K562 (cell line): ENCODE results near the gene MYO1A. TPM values are rescaled to one million over a fixed set of nuclear protein-coding genes. Genes with fewer than 3 reads are reported as not detected.

ENCODE experiments used
- ATF1 ChIP-seq, 2 experiments: fragments of 450-650 bp in 1 of 2; IDR thresholded peaks; 2 replicates each; pipeline ENCODE4 v1.6.1; 2016; ENCODE audit warnings: missing compliant biosample characterization in 1 of 2, missing genetic modification characterization in 1 of 2
- BHLHE40 ChIP-seq: IDR thresholded peaks from 2 replicates; pipeline ENCODE4 v1.6.1; 2011; ENCODE audit warnings: low read length, improper control_type of control experiment
- CSDE1 ChIP-seq, 2 experiments: fragments of 450-650 bp; IDR thresholded peaks; 2 replicates each; pipeline ENCODE4 v1.6.1; 2016; ENCODE audit warnings: mild to moderate bottlenecking in 1 of 2
- CXXC5 ChIP-seq: fragments of 250-450 bp; sonication (Bioruptor Pico); IDR thresholded peaks from 2 replicates; pipeline ENCODE4 v1.8.0; 2022; ENCODE audit warnings: inconsistent platforms, mild to moderate bottlenecking, moderate library complexity
- DIDO1 ChIP-seq: fragments of 450-650 bp; IDR thresholded peaks from 2 replicates; pipeline ENCODE4 v1.6.1; 2016; ENCODE audit warnings: low read depth, missing biosample characterization, missing genetic modification characterization
- JUNB ChIP-seq: fragments of 450-650 bp; formaldehyde crosslinking; conservative IDR thresholded peaks from 2 replicates; pipeline ENCODE4 v1.4.0; 2020; ENCODE audit warnings: mild to moderate bottlenecking
- RBM39 ChIP-seq: fragments of 200-400 bp; formaldehyde crosslinking; optimal IDR thresholded peaks from 2 replicates; pipeline ENCODE3; 2018; ENCODE audit warnings: low read depth, low read length
- RFX1 ChIP-seq: fragments of 450-650 bp; IDR thresholded peaks from 2 replicates; pipeline ENCODE4 v1.6.1; 2016; ENCODE audit warnings: mild to moderate bottlenecking, moderate library complexity
- SIN3B ChIP-seq: fragments of 450-650 bp; IDR thresholded peaks from 2 replicates; pipeline ENCODE4 v1.6.1; 2017; ENCODE audit warnings: low read depth, mild to moderate bottlenecking, moderate library complexity
- SMAD4 ChIP-seq: fragments of 250-450 bp; sonication (Bioruptor Pico); conservative IDR thresholded peaks from 2 replicates; pipeline ENCODE4 v1.8.0; 2021; ENCODE audit warnings: inconsistent platforms, mild to moderate bottlenecking, moderate library complexity
- SMARCA4 ChIP-seq: fragments of 450-650 bp; IDR thresholded peaks from 2 replicates; pipeline ENCODE4 v1.6.1; 2016
- SRF ChIP-seq, 2 experiments: fragments of 250-450, 450-650 bp in 1 of 2; sonication (Bioruptor Pico) in 1 of 2; sonication (generic) in 1 of 2; formaldehyde crosslinking; IDR thresholded peaks; 2 replicates each; pipeline versions ENCODE4 v1.5.0 to v1.5.1; 2020 to 2022; ENCODE audit warnings: mild to moderate bottlenecking in 1 of 2, missing genetic modification reagents in 1 of 2
- STAT5A ChIP-seq: IDR thresholded peaks from 2 replicates; pipeline ENCODE4 v1.6.1; 2012; ENCODE audit warnings: low read length, inconsistent platforms, borderline replicate concordance
- TAF9B ChIP-seq: fragments of 450-650 bp; IDR thresholded peaks from 2 replicates; pipeline ENCODE4 v1.6.1; 2018; ENCODE audit warnings: mild to moderate bottlenecking; ENCODE audit not compliant: partially characterized antibody
- TBP ChIP-seq: optimal IDR thresholded peaks from 2 replicates; pipeline ENCODE3; 2011; ENCODE audit warnings: low read depth, low read length, improper control_type of control experiment
- TCF7 ChIP-seq: sonication (generic); IDR thresholded peaks from 2 replicates; pipeline ENCODE4 v1.6.1; 2016; ENCODE audit warnings: antibody characterized with exemption, borderline replicate concordance
- TRIM24 ChIP-seq, 2 experiments: fragments of 450-650 bp; IDR thresholded peaks; 2 replicates each; pipeline ENCODE4 v1.6.1; 2016
- polyA plus RNA-seq, 8 experiments: library from polyadenylated mRNA; depleted of rRNA in 4 of 8; stranded (reverse) in 5 of 8; unstranded in 3 of 8; fragments of >200 nt; fragmentation: Nextera tagmentation in 2 of 8; fragmentation: Illumina TruSeq in 1 of 8; extraction: Ambion mirVana in 2 of 8; extraction: Trizol in 1 of 8; gene quantifications; 2 replicates each; pipeline versions ENCODE4 v1.2.1 to v1.2.3, GENCODE V29; 2011 to 2014; ENCODE audit warnings: inconsistent platforms in 1 of 8, missing spikeins in 1 of 8
- total RNA-seq, 7 experiments: library from RNA; depleted of rRNA in 6 of 7; stranded (reverse); fragments of >200 nt in 6 of 7; fragmentation: Illumina TruSeq in 2 of 7; extraction: Trizol in 2 of 7; gene quantifications; 2 replicates each; pipeline versions ENCODE4 v1.2.1 to v1.2.3, GENCODE V29; 2011 to 2021; ENCODE audit warnings: low replicate concordance in 1 of 7
- TF ChIP-seq, protein P1 (sequence below): fragments of 450-650 bp; IDR thresholded peaks from 2 replicates; pipeline ENCODE4 v1.6.1; 2016; ENCODE audit warnings: borderline replicate concordance
- TF ChIP-seq, protein P2 (sequence below), 2 experiments: fragments of 450-650 bp; IDR thresholded peaks; 2 replicates each; pipeline ENCODE4 v1.6.1; 2016
- TF ChIP-seq, protein P3 (sequence below), 2 experiments: IDR thresholded peaks; 2 replicates each; pipeline ENCODE4 v1.6.1; 2011; ENCODE audit warnings: borderline replicate concordance in 1 of 2, control low read depth in 1 of 2, low read depth in 1 of 2, low read length in 1 of 2, mild to moderate bottlenecking in 1 of 2, mixed read lengths in 1 of 2, moderate library complexity in 1 of 2; ENCODE audit not compliant: insufficient read depth in 1 of 2, insufficient read length in 1 of 2, poor library complexity in 1 of 2, severe bottlenecking in 1 of 2; ENCODE audit errors: extremely low read depth in 1 of 2
- TF ChIP-seq, protein P4 (sequence below), 3 experiments: fragments of 200-800 bp in 1 of 3; sonication (Bioruptor generic) in 1 of 3; sonication (generic) in 1 of 3; formaldehyde crosslinking in 1 of 3; IDR thresholded peaks; 2 replicates each; pipeline versions ENCODE4 v1.6.1 to v1.8.0; 2016 to 2022; ENCODE audit warnings: mild to moderate bottlenecking in 2 of 3, missing compliant biosample characterization in 2 of 3, missing genetic modification characterization in 2 of 3, missing genetic modification reagents in 1 of 3

The MYO1A gene
- total and polyA plus RNA-seq, 9 of the 15 experiments (the other 6 are each of a cell fraction or from before 2014, with no cell fraction given) = 0.03 to 0.29 (median 0.14) TPM; not detected in 2

DNA sequence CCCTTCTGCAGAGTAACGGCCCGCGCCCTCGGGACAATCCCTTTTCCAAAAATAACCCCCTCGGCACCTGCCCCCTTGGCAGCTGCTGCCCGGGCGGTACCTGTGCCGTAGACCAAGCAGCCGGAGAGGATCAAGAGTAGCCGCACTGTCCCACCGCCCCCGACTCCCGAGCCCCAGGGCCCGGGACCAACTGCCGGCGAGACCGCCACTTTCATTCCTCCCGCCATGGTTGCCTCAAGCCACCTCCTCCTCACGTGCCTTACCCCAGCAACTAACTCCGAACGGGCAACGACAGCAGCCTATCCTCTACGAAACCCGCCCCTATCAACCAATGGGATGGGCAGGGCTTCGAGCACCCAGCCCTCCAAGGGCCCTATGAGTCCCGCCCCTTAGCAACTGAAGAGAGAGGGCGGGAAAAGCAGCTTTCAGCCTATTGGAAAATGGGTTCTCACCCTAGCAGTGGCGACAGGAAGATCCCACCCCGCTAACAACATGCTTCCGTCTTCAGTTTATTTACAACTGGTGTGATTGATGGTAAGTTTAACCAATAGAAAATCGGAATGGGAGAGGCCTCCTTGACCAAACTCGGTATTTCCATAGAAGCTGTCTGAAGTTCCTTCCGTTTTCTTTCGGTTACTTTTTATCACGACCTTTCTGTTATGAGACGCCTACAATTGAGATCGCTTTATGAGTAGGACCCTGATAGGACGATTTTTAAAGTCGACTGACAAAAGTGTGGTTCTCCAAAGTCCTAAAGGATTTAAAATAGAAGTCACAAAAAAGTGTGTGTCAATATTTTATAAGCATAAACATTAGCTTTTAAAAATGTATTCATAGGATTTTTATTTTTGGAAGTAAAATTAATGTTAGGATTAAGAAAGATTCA, 28.8 kb upstream of the MYO1A start, which contains the start of gene NEMP1 (continued):
- TF ChIP-seq ATF1 (CRISPR knock-in tag; IDR thresholded peaks at IDR 0.05) = no peak
- TF ChIP-seq ATF1 (tag; IDR thresholded peaks at IDR 0.05) = peak; percentile 87
- no peak for TF ChIP-seq JUNB (CRISPR knock-in tag)
- TF ChIP-seq, protein P1, sequence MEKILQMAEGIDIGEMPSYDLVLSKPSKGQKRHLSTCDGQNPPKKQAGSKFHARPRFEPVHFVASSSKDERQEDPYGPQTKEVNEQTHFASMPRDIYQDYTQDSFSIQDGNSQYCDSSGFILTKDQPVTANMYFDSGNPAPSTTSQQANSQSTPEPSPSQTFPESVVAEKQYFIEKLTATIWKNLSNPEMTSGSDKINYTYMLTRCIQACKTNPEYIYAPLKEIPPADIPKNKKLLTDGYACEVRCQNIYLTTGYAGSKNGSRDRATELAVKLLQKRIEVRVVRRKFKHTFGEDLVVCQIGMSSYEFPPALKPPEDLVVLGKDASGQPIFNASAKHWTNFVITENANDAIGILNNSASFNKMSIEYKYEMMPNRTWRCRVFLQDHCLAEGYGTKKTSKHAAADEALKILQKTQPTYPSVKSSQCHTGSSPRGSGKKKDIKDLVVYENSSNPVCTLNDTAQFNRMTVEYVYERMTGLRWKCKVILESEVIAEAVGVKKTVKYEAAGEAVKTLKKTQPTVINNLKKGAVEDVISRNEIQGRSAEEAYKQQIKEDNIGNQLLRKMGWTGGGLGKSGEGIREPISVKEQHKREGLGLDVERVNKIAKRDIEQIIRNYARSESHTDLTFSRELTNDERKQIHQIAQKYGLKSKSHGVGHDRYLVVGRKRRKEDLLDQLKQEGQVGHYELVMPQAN = peak; percentile 88; the same call in 1 of the 2 replicates
- peak in 1 of 2 experiments; percentile 61; a peak in 2 of 4 replicates for TF ChIP-seq CSDE1 (IDR thresholded peaks at IDR 0.05)
- TF ChIP-seq RBM39 = no peak
- peak; percentile 58 for TF ChIP-seq SMAD4 (CRISPR knock-in tag)
- peak; percentile 98 for TF ChIP-seq RFX1
- no peak for TF ChIP-seq TAF9B
- peak; percentile 100 for TF ChIP-seq BHLHE40
- no peak for TF ChIP-seq TCF7
- TF ChIP-seq TBP = peak; percentile 89
- TF ChIP-seq TRIM24 (IDR thresholded peaks at IDR 0.05) = 0 out of 4 replicates have a peak, but pooled peaks of 1 of the 2 experiments have one; percentile 16
- TF ChIP-seq SIN3B = peak; percentile 71; the same call in 1 of the 2 replicates
- TF ChIP-seq, protein P2, sequence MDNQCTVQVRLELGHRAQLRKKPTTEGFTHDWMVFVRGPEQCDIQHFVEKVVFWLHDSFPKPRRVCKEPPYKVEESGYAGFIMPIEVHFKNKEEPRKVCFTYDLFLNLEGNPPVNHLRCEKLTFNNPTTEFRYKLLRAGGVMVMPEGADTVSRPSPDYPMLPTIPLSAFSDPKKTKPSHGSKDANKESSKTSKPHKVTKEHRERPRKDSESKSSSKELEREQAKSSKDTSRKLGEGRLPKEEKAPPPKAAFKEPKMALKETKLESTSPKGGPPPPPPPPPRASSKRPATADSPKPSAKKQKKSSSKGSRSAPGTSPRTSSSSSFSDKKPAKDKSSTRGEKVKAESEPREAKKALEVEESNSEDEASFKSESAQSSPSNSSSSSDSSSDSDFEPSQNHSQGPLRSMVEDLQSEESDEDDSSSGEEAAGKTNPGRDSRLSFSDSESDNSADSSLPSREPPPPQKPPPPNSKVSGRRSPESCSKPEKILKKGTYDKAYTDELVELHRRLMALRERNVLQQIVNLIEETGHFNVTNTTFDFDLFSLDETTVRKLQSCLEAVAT (IDR thresholded peaks at IDR 0.05) = peak; percentile 16 to 57; a peak in 1 of 4 replicates
- peak; percentile 22; the same call in 1 of the 2 replicates for TF ChIP-seq SMARCA4
- no peak for TF ChIP-seq STAT5A
- 0 out of 2 replicates have a peak, but pooled peaks have one; percentile 49 for TF ChIP-seq DIDO1 (tag)
- peak; percentile 70 for TF ChIP-seq CXXC5
- TF ChIP-seq, protein P3, sequence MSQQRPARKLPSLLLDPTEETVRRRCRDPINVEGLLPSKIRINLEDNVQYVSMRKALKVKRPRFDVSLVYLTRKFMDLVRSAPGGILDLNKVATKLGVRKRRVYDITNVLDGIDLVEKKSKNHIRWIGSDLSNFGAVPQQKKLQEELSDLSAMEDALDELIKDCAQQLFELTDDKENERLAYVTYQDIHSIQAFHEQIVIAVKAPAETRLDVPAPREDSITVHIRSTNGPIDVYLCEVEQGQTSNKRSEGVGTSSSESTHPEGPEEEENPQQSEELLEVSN (IDR thresholded peaks at IDR 0.05; ENCODE audit: borderline replicate concordance in 1 of 2, extremely low read depth in 1 of 2, insufficient read depth in 1 of 2, insufficient read length in 1 of 2, low read depth in 1 of 2, low read length in 1 of 2, poor library complexity in 1 of 2, severe bottlenecking in 1 of 2) = peak; percentile 95
- peak in 1 of 2 experiments; percentile 93; a peak in 2 of 4 replicates for TF ChIP-seq SRF (CRISPR knock-in tag; IDR thresholded peaks at IDR 0.05)
- TF ChIP-seq, protein P4, sequence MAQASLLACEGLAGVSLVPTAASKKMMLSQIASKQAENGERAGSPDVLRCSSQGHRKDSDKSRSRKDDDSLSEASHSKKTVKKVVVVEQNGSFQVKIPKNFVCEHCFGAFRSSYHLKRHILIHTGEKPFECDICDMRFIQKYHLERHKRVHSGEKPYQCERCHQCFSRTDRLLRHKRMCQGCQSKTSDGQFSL (CRISPR knock-in tag; IDR thresholded peaks at IDR 0.05) = no peak
- TF ChIP-seq, protein P4 (tag; IDR thresholded peaks at IDR 0.05) = no peak
